Dermis blood vessel endothelial cell (primary cell): Measurements from ENCODE around the gene DUS3L. TPM values are rescaled to one million over a fixed set of nuclear protein-coding genes. Genes with fewer than 3 reads are reported as not detected.

Experiments
- DNase-seq: peaks from one replicate; pipeline ENCODE4 v3.0.0; 2010
- total RNA-seq: library from RNA; depleted of rRNA; stranded (reverse); fragments of >200 nt; gene quantifications from 2 replicates; pipeline ENCODE4 v1.2.3, GENCODE V29; 2014

DUS3L gene, protein sequence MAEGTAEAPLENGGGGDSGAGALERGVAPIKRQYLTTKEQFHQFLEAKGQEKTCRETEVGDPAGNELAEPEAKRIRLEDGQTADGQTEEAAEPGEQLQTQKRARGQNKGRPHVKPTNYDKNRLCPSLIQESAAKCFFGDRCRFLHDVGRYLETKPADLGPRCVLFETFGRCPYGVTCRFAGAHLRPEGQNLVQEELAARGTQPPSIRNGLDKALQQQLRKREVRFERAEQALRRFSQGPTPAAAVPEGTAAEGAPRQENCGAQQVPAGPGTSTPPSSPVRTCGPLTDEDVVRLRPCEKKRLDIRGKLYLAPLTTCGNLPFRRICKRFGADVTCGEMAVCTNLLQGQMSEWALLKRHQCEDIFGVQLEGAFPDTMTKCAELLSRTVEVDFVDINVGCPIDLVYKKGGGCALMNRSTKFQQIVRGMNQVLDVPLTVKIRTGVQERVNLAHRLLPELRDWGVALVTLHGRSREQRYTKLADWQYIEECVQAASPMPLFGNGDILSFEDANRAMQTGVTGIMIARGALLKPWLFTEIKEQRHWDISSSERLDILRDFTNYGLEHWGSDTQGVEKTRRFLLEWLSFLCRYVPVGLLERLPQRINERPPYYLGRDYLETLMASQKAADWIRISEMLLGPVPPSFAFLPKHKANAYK
- total RNA-seq = 21.8 and 38.9 TPM in 2 replicates

DNA sequence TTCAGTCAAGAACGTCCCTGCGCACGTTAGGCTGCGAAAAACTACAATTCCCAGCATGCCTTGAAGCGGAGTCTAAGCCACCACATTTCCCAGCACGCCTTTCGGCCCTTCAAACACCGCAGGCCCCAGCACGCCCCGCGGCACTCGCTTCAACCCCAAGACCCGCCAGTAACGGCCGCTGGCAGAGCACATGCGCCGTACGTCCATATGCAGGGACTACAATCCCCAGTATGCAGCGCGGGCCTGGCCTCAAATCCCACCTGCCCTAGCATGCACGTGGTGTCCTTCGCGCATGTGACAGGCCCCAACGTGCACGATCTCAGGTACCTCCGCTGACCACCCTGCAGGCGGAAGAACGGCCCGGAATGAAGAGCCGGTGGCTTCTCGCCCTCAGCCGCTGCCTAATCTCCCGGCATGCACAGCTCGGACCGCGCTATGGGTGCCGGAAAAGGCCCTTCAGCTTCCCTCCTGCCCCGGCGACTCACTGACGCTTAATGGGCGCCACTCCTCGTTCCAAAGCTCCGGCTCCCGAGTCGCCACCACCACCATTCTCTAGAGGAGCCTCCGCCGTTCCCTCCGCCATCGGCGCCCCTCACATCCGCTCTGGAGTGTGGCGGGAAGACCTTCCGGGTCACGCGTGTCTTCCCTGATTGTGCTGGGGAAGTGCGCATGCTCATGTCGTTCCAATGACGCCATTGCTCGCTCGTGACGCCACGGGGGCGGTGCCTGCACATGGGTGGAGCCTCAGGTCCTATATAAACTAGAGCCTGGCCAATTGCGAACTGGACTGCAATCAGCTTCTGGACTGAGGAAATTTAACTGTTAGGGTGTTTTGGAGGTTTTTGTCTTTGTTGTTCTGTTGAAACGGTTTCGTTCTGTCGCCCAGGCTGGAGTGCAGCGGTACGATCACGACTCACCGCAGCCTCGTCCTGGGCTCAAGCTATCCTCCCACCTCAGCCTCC lies at the start of gene DUS3L:
TSS of gene DUS3L (minus strand) at position 605 of the 962 bp plus-strand sequence. CDS start at position 583, 22 bp downstream.
- DNase-seq = peak; percentile 99

DNA sequence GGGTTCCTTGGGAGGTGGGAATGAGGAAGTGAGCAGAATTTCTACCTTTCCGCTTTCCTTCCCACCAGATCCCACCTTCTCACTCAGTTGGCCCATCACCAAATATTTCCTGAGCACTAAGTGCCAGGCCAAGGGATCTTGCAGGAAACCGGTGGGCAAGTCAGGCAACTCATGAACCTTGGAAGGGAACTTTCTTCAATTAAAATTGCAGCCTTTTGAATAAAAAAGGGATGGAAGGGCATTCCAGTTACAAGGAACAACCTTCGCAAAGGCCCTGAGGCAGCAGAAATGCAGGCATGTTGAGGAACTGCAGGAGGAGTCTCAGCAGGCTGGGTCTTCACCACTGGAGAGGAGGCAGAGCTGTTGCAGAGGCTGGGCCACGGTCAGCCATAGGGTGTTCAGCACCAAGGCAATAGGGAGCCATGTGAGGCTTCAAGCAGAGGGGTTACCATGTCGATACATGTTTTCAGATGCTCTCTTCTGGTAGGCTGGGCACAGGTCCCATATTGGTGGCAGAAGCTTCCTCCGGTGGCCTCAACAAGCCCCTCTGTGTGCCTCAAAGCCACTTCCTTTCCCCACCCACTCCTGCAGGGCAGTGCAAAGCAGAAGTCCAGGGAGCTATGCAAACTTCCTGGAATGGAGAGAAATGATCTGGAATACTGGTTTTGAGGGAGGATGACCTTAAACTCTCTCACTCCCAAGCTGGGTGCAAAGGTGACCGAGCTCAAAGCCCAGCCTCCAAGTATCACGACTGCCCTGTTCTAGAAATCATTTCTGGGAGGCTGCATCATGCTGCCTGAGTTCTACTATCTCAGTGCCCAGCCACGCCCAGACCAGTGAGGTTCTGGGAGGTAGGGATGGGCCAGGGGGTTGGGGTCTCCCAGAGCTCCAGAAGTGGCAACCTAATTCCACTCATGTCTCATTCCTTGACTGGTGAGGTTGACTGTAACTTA lies 48.4 kb upstream of the DUS3L start, which contains the start of gene FUT6:
TSS of gene FUT6 (minus strand) at position 638 of the 953 bp plus-strand sequence. CDS start 7,135 bp downstream, outside the sequence.
- no peak for DNase-seq

DNA sequence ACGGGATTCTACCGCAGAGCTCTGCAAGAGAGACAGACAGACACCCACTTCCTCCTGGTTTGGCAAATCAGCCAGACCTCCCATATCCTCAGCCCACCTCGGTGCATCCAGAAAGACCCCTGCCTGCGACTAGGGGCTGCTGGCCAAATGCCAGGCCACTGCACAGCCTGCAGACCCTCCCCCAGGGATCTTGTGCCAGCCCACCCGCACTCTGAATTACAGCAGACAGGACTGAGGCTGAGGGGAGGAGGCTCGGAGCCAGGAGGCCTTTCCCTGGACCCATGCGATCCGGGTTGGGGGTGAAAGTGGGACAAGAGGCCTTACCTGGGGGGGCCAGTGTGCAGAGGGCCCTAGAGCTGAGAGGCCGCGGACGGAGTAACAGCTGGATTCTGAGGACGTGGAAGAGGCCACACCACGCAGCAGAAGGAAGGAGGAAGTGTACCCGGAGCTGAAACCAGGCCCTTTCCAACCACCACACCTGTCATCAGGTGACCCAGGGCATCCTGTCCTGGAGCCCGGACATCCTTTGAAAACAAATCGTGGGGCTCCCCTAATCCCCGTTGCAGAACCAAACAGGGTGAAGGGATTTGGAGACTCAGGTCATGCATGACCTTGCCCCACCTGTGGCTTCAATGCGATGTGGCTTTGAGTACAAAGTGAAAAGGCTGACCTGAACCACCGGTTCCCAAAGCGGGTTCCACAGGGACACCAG lies 47.5 kb upstream of the DUS3L start:
- DNase-seq = no peak

DNA sequence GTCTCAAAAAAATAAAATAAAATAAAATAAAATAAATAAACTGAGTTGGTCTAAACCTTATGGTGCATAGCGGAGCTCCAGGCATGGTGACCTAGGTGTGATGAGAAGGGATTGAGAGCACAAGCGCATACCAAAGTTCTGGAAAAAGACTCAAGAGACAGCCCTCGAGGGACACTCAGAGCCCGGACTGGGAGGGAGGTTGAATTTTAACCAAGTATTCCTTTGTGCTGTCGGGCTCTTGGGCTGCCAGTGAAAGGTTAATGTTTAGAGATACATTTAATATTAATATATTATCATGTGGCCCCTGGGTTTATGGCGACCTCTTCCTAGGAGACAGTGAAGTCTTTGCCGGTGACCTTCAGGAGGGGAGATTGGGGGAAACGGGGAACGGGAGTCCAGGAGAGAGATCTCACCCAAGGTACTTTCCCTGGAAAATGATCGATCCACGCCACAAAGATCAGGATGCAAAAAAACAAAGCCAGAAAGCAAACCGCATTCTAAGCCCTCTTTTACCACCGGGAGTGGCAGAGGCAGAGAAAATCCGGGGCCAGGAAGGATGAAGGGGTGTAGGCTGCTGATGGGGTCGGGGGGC lies 46.9 kb upstream of the DUS3L start:
- no peak for DNase-seq

DNA sequence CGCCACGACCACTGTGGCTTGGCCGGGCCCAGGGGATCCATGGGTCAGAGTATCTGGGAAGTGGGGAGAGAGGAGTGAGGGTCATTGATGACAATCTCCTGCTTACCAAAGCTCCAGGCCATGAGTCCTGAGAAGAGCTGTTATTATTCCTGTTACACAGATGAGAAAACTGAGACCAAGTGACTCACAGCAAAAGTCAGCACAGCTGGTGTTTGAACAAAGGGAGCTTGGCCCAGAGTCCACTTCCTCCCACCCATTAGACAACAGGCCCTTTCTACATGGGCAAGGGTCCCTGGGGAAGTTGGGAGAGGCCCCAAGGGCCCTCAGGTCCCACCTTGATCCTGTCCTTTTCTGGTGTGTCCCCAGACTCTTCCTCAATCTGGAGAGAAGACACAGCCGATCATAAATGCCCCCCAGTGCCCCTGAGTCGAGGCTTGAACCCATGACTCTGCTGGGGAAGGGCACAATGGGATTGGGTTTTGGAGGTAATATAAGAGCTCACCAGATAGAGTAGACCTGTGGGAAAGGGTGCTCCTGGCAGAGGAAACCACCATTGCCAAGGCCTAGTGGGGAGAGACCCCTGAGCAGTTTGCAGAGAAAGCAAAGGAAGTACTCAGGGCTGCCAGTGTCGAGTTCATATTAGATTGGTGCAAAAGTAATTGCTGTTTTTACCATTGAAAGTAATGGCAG lies 41.7 kb upstream of the DUS3L start:
- DNase-seq = no peak

DNA sequence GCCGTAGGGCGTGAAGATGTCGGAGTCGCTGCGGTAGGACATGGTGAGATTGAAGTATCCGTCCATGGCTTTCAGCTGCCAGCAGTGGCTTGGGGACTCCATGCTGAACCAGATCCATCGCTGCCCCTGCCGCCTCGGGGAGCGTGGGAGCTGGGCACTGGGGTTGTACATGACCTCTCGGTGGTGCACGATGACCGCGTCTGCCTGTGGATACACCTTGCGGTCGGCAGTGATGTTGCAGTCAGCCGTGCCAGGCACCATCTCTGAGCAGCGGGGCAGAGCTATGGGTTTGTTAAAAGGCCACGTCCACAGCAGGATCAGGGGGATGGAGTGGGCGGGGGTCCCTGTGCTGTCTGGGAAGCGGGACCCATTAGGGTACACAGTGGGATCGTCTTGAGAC lies 41.1 kb upstream of the DUS3L start:
- DNase-seq = no peak

DNA sequence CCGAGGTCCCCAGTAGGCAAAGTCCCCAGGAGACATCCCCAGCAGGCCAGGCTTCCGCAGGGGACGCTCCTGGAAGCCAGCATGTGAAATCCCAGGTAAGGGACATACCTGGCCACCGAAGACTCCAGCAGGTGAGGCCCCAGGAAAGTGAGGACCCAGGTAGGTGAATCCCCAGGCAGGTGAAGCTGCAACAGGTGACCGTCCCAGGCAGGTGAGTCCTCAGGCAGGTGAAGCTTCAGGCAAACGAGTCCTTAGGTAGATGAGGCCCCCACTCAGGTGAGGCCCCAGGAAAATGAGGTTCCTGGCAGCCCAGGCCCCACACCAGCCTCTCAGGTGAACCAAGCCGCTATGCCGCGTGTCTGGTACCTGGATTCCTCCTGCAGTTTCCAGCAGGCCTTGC lies 40.2 kb upstream of the DUS3L start:
- no peak for DNase-seq

DNA sequence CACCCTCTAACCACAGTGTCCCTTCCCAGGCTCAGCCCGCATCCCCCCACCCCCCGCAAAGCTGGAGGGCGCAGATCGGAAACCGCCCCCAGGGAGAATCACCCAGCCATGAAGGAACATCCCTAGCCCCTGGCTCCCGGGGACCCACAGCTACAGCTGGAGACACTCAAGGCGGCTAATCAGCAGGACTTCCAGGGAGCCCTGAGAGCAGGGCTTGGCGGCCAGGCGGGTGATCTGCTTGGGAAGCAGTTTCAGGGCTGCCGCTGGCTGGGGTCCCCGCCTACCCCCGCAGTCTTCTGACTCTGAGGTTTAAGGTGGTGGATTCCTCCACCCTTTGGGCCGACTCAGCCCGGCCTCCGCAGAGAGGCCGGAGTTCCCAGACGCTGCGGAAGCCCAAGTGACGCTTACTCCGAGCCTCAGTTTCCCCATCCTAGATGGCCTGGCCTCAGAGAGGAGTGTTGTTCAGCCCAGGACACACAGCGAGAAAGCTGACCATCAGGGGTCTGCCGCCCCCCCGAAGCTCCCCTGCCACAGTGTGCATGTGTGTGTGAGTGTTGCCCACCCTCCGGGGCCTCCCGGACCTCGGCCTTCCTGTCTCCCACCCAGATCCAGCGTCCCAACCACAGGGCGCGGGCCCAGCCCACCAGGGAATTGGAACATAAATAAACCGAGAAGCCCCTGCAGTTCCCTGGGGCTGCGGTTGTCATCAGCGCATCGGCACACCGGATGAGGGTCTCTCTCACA lies 38.8 kb upstream of the DUS3L start:
- no peak for DNase-seq

DNA sequence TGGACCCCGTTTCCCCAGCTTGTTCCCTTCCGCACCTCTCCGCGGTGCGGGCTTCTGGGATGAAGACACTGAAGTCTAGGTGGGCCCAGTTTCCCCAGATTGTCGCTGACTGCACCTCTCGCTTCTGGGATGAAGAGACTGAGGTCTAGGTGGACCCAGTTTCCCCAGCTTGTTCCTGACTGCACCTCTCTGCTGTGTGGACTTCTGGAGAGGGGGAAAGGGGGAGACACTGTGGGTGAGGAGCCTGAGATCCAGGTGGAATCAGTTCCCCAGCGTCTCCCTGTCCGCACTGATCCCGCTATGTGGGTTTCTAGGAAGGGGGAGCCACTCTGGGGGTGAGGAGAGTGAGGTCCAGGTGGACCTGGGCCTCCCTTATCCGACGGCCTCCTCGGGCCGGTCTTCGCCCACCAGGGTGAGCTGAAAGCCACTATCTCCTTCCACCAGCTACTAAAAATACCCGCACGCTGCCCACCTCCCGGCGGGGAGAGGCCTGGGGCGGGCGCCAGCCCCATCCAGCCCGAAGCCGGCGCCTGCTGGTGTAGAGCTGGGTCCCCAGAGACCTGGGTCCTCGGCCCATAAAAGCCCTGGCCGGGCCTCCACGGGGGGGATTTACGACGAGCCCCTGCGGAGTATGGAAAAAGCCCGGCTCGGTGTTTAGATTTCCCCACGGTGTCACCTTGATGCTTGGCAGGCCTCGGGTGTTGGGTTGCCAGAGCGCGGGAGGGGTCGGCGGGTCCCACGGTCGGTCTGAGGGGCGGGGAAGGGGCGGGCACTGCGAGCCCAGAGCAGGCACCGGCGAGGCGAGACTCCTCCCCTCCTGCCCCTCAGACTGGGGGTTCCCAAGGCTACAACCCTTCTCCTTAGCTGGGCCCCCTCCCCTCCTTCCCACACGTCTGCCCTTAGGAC lies 38.0 kb upstream of the DUS3L start:
- no peak for DNase-seq

DNA sequence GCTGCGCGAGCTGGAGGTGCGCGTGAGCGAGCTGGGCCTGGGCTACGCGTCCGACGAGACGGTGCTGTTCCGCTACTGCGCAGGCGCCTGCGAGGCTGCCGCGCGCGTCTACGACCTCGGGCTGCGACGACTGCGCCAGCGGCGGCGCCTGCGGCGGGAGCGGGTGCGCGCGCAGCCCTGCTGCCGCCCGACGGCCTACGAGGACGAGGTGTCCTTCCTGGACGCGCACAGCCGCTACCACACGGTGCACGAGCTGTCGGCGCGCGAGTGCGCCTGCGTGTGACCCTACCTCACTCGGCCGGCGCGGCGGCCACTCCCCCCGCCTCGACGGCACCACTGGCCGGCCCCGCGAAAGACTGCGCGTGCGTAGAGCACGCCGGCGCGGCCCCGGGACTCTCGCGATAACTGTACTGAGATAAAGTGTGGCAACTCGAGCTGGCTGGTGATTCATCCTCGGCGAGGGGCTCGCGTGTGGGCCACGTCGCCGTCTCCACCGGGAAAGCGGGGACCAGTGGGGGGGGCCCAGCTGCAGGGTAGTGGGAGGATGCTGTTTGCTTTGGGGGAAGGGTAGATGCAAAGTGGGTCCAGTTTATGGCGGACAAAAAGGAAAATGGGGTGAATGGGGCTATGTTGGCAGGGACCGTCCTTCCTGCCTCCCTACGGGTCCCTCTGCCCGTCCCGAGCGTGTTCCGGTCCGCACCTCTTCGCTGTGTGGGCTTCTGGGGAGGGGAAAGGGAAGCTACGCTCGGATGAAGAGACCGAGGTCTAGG lies 37.1 kb upstream of the DUS3L start:
- DNase-seq = peak; percentile 92

DNA sequence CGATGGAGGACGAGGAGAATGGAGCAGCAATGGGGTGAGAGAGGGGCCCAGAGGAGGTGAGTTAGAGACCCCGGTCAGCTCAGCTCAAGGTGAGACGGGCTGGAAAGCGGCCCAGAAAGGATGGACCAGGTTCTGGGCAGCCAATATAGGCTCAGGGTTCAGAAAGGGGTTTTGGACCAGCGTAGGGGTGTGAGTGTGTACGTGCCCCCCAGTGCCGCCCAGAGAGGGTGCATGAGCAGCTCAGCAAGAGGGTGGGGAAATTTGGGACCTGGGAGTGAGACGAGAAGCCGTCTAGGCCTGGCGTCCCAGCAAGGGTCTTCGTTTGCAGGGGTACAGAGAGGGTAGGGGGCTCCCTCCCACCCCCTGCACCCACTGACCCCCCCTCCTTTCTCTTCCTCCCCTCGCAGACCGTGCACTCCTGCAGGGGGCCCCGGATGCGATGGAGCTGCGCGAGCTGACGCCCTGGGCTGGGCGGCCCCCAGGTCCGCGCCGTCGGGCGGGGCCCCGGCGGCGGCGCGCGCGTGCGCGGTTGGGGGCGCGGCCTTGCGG lies 36.5 kb upstream of the DUS3L start:
- no peak for DNase-seq

DNA sequence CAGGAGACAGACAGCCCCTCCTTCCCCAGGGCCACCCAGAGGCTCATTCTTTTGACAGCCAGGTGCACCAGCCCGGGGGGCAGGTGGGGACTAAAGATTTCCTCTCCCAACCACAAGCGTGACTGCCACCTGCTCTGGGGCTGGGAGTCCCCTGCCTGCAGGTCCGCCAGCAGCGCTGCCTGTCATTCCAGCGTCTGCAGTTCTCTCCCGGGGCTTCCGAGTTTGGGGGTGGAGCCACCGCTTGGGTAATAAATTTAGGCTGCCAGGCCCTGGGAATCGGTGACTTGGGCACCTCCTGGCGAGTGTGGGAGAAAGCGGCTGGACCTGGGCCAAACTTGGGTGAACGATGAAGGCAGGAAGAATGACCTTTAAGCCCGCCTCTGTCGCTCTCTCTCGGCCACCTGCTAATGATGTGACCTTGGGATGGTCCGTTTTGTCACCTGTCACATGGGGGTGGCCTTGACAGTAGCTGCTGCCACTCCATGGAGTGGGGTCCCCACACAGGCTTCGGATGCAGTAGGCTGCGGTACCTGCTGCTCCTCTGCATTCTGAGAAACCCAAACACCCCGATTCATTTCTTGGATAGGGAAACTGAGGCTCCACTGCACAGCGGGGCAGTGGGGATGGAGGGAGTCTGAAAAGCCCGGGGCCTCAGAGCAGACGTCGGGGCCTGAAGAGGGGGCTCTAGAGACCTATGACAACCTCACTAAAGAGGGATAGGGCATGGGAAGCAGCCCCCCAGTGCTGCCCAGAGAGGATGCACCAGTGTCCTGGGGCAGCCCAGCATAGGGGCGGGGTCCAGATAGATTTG lies 35.8 kb upstream of the DUS3L start:
- peak; percentile 26 for DNase-seq

DNA sequence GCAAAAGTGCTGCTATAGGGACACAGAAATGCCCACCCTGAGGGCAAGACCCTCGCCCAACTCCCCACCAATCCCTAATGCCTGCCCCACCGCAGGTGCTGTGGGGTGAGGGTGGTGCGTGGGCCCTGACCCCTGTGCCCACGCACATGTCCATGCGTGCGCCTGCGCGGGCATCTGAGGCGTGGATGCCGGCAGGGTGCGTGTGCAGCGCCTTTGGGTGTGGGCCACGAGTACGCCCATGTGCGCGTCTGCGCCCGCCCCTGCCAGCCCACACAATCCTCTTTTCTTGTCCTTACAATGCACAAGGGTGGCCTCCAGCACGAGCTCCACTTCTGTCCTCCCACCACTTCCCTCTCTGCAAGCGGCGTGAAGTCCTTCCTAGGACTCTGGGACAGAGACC lies 34.2 kb upstream of the DUS3L start:
- no peak for DNase-seq

DNA sequence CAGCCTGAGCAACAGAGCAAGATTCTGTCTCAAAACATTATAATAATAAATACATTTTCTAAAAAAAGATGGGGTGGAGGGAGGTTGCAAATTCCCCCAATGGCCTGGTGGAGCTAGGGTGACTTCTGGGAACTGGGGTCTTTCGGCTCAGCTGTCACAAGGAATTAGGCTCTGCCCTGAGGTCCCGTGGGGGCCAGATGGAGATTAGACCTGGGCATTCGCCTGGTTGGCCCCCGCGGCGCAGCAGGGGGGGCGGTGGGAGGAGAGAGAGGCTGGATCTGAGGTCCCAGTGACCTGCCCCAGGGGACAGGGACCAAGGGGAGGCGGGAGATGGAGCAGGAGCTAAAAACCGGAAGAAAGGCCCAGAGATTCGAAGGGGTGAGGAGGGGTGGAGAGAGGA lies 33.8 kb upstream of the DUS3L start:
- no peak for DNase-seq

DNA sequence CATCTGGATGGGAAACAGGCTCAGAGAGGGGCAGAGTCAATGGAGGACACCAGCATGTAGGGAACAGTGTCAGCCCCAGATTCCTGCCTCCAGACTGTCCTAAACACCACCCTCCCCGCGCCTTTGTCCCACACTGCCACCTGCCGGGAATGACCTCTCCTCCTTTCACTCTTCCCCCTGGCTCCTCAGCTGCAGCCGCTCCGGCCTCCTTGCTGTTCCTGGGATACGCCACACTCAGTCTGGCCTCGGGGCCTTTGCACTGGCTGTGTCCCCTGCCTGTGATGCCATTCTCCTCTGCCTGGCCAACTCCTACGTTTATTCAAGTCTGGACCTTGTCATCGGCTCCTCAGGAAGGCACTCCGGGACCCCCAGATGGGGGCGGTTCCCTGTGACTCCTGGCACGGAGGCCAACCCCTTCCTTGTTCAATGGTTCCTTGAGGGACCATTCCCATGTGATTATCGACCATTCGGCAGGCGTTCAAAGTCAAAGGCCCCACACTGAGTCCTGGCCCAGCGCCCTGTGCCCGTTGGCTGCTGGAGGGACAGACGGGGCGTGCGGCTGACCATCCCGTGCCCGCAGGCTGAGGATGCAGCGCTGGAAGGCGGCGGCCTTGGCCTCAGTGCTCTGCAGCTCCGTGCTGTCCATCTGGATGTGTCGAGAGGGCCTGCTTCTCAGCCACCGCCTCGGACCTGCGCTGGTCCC lies 32.8 kb upstream of the DUS3L start:
- DNase-seq = peak; percentile 14
